NCI-H1436 treated with DMSO at 0.1 percent for 48 hours (cell line): ENCODE data around the gene TIAL1.
"Not testable (repeated sequence)": the region's sequence is repeated elsewhere in the genome, so short reads cannot be mapped to it uniquely, and the experiment has no call there.

Experiments
- DNase-seq: peaks from one replicate; lab custom pipeline; 2025; lab: John Stamatoyannopoulos, UW

TIAL1 gene

GRCh38 chr10:119528663-119529237, 68.0 kb downstream of the TIAL1 start:
- DNase-seq, result not testable (repeated sequence)

GRCh38 chr10:119526621-119527592, 69.9 kb downstream of the TIAL1 start:
- no peak for DNase-seq

GRCh38 chr10:119526149-119526548, 70.6 kb downstream of the TIAL1 start:
- no peak for DNase-seq

GRCh38 chr10:119525116-119525515, 71.6 kb downstream of the TIAL1 start:
- no peak for DNase-seq

- DNase-seq, result no peak
Observed at GRCh38 chr10:119524720-119525070, 72.1 kb downstream of the TIAL1 start.

- DNase-seq, result no peak
Observed at GRCh38 chr10:119523895-119524719, 72.7 kb downstream of the TIAL1 start.
